ENCODE results near the gene CIAO2B.

- TF ChIP-seq CTCF (IDR thresholded peaks at IDR 0.05) = no peak
- no peak for TF ChIP-seq POLR2A (IDR thresholded peaks at IDR 0.05)
Observed at GRCh38 chr16:66899310-66899944, 34.8 kb downstream of the CIAO2B start.

Measured in adrenal gland (tissue), 5 donors.